ENCODE measurements around the gene RXFP1. TPM values are rescaled to one million over a fixed set of nuclear protein-coding genes. Genes with fewer than 3 reads are reported as not detected.

Gene RXFP1
- total and polyA plus RNA-seq, 4 donors, result 0.23 to 0.77 (median 0.59) TPM; not detected in 1

GRCh38 chr4:158599765-158600498, 78.2 kb downstream of the RXFP1 start:
- H3K27me3 ChIP-seq (ENCODE audit: control insufficient read depth, insufficient read depth, low read length), result no peaks in the 10 kb centered on the region
- H3K4me1 ChIP-seq (ENCODE audit: control insufficient read depth, insufficient read depth, low read length), result no peaks in the 10 kb centered on the region
- no CpG with 5 or more reads among the region's 3 CpGs for WGBS (ENCODE audit: insufficient coverage)
- no peaks in the 10 kb centered on the region for H3K36me3 ChIP-seq (ENCODE audit: control insufficient read depth, insufficient read depth, low read length)
- no peak for DNase-seq (ENCODE audit: low read depth in 4 of 6, low spot score in 6 of 6)
- no peak overlapping the region for H3K27ac ChIP-seq (ENCODE audit: low read depth, low read length)
- no peak overlapping the region for H3K4me3 ChIP-seq (ENCODE audit: low read depth, low read length)
- no peaks in the 10 kb centered on the region for H3K9me3 ChIP-seq (ENCODE audit: control insufficient read depth, insufficient read depth, low read length)

- Histone ChIP-seq H3K27ac (ENCODE audit: low read depth, low read length) (no peak overlapping the region), H3K9me3 (ENCODE audit: control insufficient read depth, insufficient read depth, low read length) (no peaks in the 10 kb centered on the region), H3K4me1 (ENCODE audit: control insufficient read depth, insufficient read depth, low read length) (no peaks in the 10 kb centered on the region), H3K27me3 (ENCODE audit: control insufficient read depth, insufficient read depth, low read length) (no peaks in the 10 kb centered on the region), H3K36me3 (ENCODE audit: control insufficient read depth, insufficient read depth, low read length) (no peaks in the 10 kb centered on the region), H3K4me3 (ENCODE audit: low read depth, low read length) (no peak overlapping the region)
- no peak for DNase-seq (ENCODE audit: low read depth in 4 of 6, low spot score in 6 of 6)
These were observed 82.7 kb downstream of the RXFP1 start for GRCh38 chr4:158604369-158604768.

GRCh38 chr4:158605393-158605792, 83.7 kb downstream of the RXFP1 start:
- no CpG with 5 or more reads among the region's 6 CpGs for WGBS (ENCODE audit: insufficient coverage)
- Histone ChIP-seq H3K27ac (ENCODE audit: low read depth, low read length) (no peak overlapping the region), H3K4me3 (ENCODE audit: low read depth, low read length) (no peak overlapping the region), H3K9me3 (ENCODE audit: control insufficient read depth, insufficient read depth, low read length) (no peaks in the 10 kb centered on the region), H3K4me1 (ENCODE audit: control insufficient read depth, insufficient read depth, low read length) (no peaks in the 10 kb centered on the region), H3K27me3 (ENCODE audit: control insufficient read depth, insufficient read depth, low read length) (no peaks in the 10 kb centered on the region), H3K36me3 (ENCODE audit: control insufficient read depth, insufficient read depth, low read length) (no peaks in the 10 kb centered on the region)
- no peak for DNase-seq (ENCODE audit: low read depth in 4 of 6, low spot score in 6 of 6)

- no peak overlapping the region for H3K27ac ChIP-seq (ENCODE audit: low read depth, low read length)
- no peak overlapping the region for H3K4me3 ChIP-seq (ENCODE audit: low read depth, low read length)
- no CpG with 5 or more reads among the region's 4 CpGs for WGBS (ENCODE audit: insufficient coverage)
- H3K27me3 ChIP-seq (ENCODE audit: control insufficient read depth, insufficient read depth, low read length), result no peaks in the 10 kb centered on the region
- no peaks in the 10 kb centered on the region for H3K4me1 ChIP-seq (ENCODE audit: control insufficient read depth, insufficient read depth, low read length)
- no peaks in the 10 kb centered on the region for H3K9me3 ChIP-seq (ENCODE audit: control insufficient read depth, insufficient read depth, low read length)
- H3K36me3 ChIP-seq (ENCODE audit: control insufficient read depth, insufficient read depth, low read length), result no peaks in the 10 kb centered on the region
- DNase-seq (ENCODE audit: low read depth in 4 of 6, low spot score in 6 of 6), result no peak
These were observed 85.3 kb downstream of the RXFP1 start for GRCh38 chr4:158606969-158607368.

GRCh38 chr4:158609116-158609515, 87.4 kb downstream of the RXFP1 start:
- H3K9me3 ChIP-seq (ENCODE audit: control insufficient read depth, insufficient read depth, low read length), result no peaks in the 10 kb centered on the region
- no CpG with 5 or more reads among the region's 4 CpGs for WGBS (ENCODE audit: insufficient coverage)

GRCh38 chr4:158610790-158611189, 89.1 kb downstream of the RXFP1 start:
- Histone ChIP-seq H3K27ac (ENCODE audit: low read depth, low read length) (no peak overlapping the region), H3K9me3 (ENCODE audit: control insufficient read depth, insufficient read depth, low read length) (no peaks in the 10 kb centered on the region), H3K27me3 (ENCODE audit: control insufficient read depth, insufficient read depth, low read length) (no peaks in the 10 kb centered on the region), H3K36me3 (ENCODE audit: control insufficient read depth, insufficient read depth, low read length) (no peaks in the 10 kb centered on the region), H3K4me1 (ENCODE audit: control insufficient read depth, insufficient read depth, low read length) (no peaks in the 10 kb centered on the region), H3K4me3 (ENCODE audit: low read depth, low read length) (no peak overlapping the region)
- no peak for DNase-seq (ENCODE audit: low read depth in 4 of 6, low spot score in 6 of 6)
- no CpG with 5 or more reads among the region's 1 CpG for WGBS (ENCODE audit: insufficient coverage)

More at GRCh38 chr4:158609116-158609515, 87.4 kb downstream of the RXFP1 start:
- Histone ChIP-seq H3K4me3 (ENCODE audit: low read depth, low read length) (no peak overlapping the region), H3K4me1 (ENCODE audit: control insufficient read depth, insufficient read depth, low read length) (no peaks in the 10 kb centered on the region), H3K27ac (ENCODE audit: low read depth, low read length) (no peak overlapping the region), H3K36me3 (ENCODE audit: control insufficient read depth, insufficient read depth, low read length) (no peaks in the 10 kb centered on the region), H3K27me3 (ENCODE audit: control insufficient read depth, insufficient read depth, low read length) (no peaks in the 10 kb centered on the region)
- no peak for DNase-seq (ENCODE audit: low read depth in 4 of 6, low spot score in 6 of 6)

GRCh38 chr4:158613046-158613445, 91.4 kb downstream of the RXFP1 start:
- H3K36me3 ChIP-seq (ENCODE audit: control insufficient read depth, insufficient read depth, low read length), result no peaks in the 10 kb centered on the region
- no peaks in the 10 kb centered on the region for H3K27me3 ChIP-seq (ENCODE audit: control insufficient read depth, insufficient read depth, low read length)
- no peak overlapping the region for H3K4me3 ChIP-seq (ENCODE audit: low read depth, low read length)
- no peaks in the 10 kb centered on the region for H3K4me1 ChIP-seq (ENCODE audit: control insufficient read depth, insufficient read depth, low read length)
- no CpG with 5 or more reads among the region's 1 CpG for WGBS (ENCODE audit: insufficient coverage)
- no peak for DNase-seq (ENCODE audit: low read depth in 4 of 6, low spot score in 6 of 6)
- H3K27ac ChIP-seq (ENCODE audit: low read depth, low read length), result no peak overlapping the region
- H3K9me3 ChIP-seq (ENCODE audit: control insufficient read depth, insufficient read depth, low read length), result no peaks in the 10 kb centered on the region

GRCh38 chr4:158617956-158618355, 96.3 kb downstream of the RXFP1 start:
- no peaks in the 10 kb centered on the region for H3K27me3 ChIP-seq (ENCODE audit: control insufficient read depth, insufficient read depth, low read length)
- H3K9me3 ChIP-seq (ENCODE audit: control insufficient read depth, insufficient read depth, low read length), result peaks cover 2% of the 10 kb centered on the region
- no peak overlapping the region for H3K4me3 ChIP-seq (ENCODE audit: low read depth, low read length)
- H3K36me3 ChIP-seq (ENCODE audit: control insufficient read depth, insufficient read depth, low read length), result no peaks in the 10 kb centered on the region
- no peaks in the 10 kb centered on the region for H3K4me1 ChIP-seq (ENCODE audit: control insufficient read depth, insufficient read depth, low read length)
- peak in 2 of 6 donors; percentile 4 to 70 for DNase-seq (ENCODE audit: low read depth in 4 of 6, low spot score in 6 of 6)
- no peak overlapping the region for H3K27ac ChIP-seq (ENCODE audit: low read depth, low read length)

GRCh38 chr4:158621729-158622128, 100.0 kb downstream of the RXFP1 start:
- H3K4me1 ChIP-seq (ENCODE audit: control insufficient read depth, insufficient read depth, low read length), result no peaks in the 10 kb centered on the region
- DNase-seq (ENCODE audit: low read depth in 4 of 6, low spot score in 6 of 6), result no peak
- 100% methylated on average over 3 of the region's 4 CpGs for WGBS (ENCODE audit: insufficient coverage)

GRCh38 chr4:158622251-158622650, 100.6 kb downstream of the RXFP1 start:
- Histone ChIP-seq H3K4me1 (ENCODE audit: control insufficient read depth, insufficient read depth, low read length) (no peaks in the 10 kb centered on the region), H3K36me3 (ENCODE audit: control insufficient read depth, insufficient read depth, low read length) (no peaks in the 10 kb centered on the region), H3K27ac (ENCODE audit: low read depth, low read length) (no peak overlapping the region), H3K27me3 (ENCODE audit: control insufficient read depth, insufficient read depth, low read length) (no peaks in the 10 kb centered on the region), H3K9me3 (ENCODE audit: control insufficient read depth, insufficient read depth, low read length) (peaks cover 2% of the 10 kb centered on the region), H3K4me3 (ENCODE audit: low read depth, low read length) (no peak overlapping the region)
- 100% methylated on average over 2 of the region's 3 CpGs for WGBS (ENCODE audit: insufficient coverage)
- no peak for DNase-seq (ENCODE audit: low read depth in 4 of 6, low spot score in 6 of 6)

More at GRCh38 chr4:158621729-158622128, 100.0 kb downstream of the RXFP1 start:
- no peaks in the 10 kb centered on the region for H3K27me3 ChIP-seq (ENCODE audit: control insufficient read depth, insufficient read depth, low read length)
- no peaks in the 10 kb centered on the region for H3K36me3 ChIP-seq (ENCODE audit: control insufficient read depth, insufficient read depth, low read length)
- no peak overlapping the region for H3K4me3 ChIP-seq (ENCODE audit: low read depth, low read length)
- H3K27ac ChIP-seq (ENCODE audit: low read depth, low read length), result no peak overlapping the region
- peaks cover 2% of the 10 kb centered on the region for H3K9me3 ChIP-seq (ENCODE audit: control insufficient read depth, insufficient read depth, low read length)
